Chondrocyte (in vitro differentiated cells): Measurements from ENCODE around the gene CGN. TPM values are rescaled to one million over a fixed set of nuclear protein-coding genes. Genes with fewer than 3 reads are reported as not detected.
A peak's percentile ranks its signal among the peaks of the same experiment; 100 is the strongest.

Experiments
- DNase-seq: peaks from one replicate; pipeline ENCODE4 v3.0.0; 2021; ENCODE audit warnings: mixed read lengths, low spot score
- H3K27ac Mint-ChIP-seq: one replicate; pipeline ENCODE4 v1.8.0; 2021; ENCODE audit warnings: mild to moderate bottlenecking, moderate library complexity, mixed read lengths; ENCODE audit not compliant: unreplicated experiment
- H3K27me3 Mint-ChIP-seq: 2 replicates; pipeline ENCODE4 v1.8.0; 2021; ENCODE audit warnings: low read depth, mixed read lengths
- H3K36me3 Mint-ChIP-seq: 2 replicates; pipeline ENCODE4 v1.8.0; 2021; ENCODE audit warnings: low read depth, mixed read lengths
- H3K4me1 Mint-ChIP-seq: 2 replicates; pipeline ENCODE4 v1.8.0; 2021; ENCODE audit warnings: low read depth, mild to moderate bottlenecking, mixed read lengths
- H3K4me3 Mint-ChIP-seq: one replicate; pipeline ENCODE4 v1.8.0; 2021; ENCODE audit warnings: mild to moderate bottlenecking, moderate library complexity, mixed read lengths; ENCODE audit not compliant: unreplicated experiment
- H3K9me3 Mint-ChIP-seq: 2 replicates; pipeline ENCODE4 v1.8.0; 2021; ENCODE audit warnings: low read depth, mixed read lengths
- CTCF ChIP-seq: fragments of 200-600 bp; sonication (generic); IDR thresholded peaks from 2 replicates; pipeline ENCODE4 v1.5.0; 2021; ENCODE audit warnings: antibody characterized with exemption, mild to moderate bottlenecking, moderate library complexity
- total RNA-seq: library from RNA; stranded (reverse); gene quantifications from 3 replicates; pipeline ENCODE4 v1.2.1, GENCODE V29; 2021

The CGN gene
- total RNA-seq, 1 donor from 2014 or later = 1.0 TPM

- DNase-seq = no peak
- H3K36me3 Mint-ChIP-seq = no peaks in the 10 kb centered on the region
- H3K4me3 Mint-ChIP-seq = peak overlapping the region; percentile 97
- no peaks in the 10 kb centered on the region for H3K27me3 Mint-ChIP-seq
- peaks cover 61% of the 10 kb centered on the region for H3K4me1 Mint-ChIP-seq
- H3K27ac Mint-ChIP-seq = peak overlapping the region; percentile 98
- H3K9me3 Mint-ChIP-seq = no peaks in the 10 kb centered on the region
- no peak for TF ChIP-seq CTCF
Measured at GRCh38 chr1:151541752-151542151, 30.6 kb downstream of the CGN start.

GRCh38 chr1:151542710-151543129, 31.5 kb downstream of the CGN start:
- Mint-ChIP-seq H3K4me3 (peak overlapping the region; percentile 97), H3K27ac (peak overlapping the region; percentile 98), H3K9me3 (no peaks in the 10 kb centered on the region), H3K27me3 (no peaks in the 10 kb centered on the region), H3K4me1 (peaks cover 61% of the 10 kb centered on the region), H3K36me3 (no peaks in the 10 kb centered on the region)
- TF ChIP-seq CTCF = no peak
- DNase-seq = no peak

GRCh38 chr1:151545542-151545941, 34.4 kb downstream of the CGN start:
- Mint-ChIP-seq H3K27ac (peak overlapping the region; percentile 76), H3K9me3 (no peaks in the 10 kb centered on the region), H3K4me3 (no peak overlapping the region), H3K4me1 (peaks cover 71% of the 10 kb centered on the region), H3K36me3 (no peaks in the 10 kb centered on the region), H3K27me3 (no peaks in the 10 kb centered on the region)
- no peak for TF ChIP-seq CTCF
- no peak for DNase-seq

- DNase-seq = no peak
- H3K9me3 Mint-ChIP-seq = no peaks in the 10 kb centered on the region
Measured at GRCh38 chr1:151546011-151546925, 35.1 kb downstream of the CGN start.

More at GRCh38 chr1:151546011-151546925, 35.1 kb downstream of the CGN start:
- no peak overlapping the region for H3K4me3 Mint-ChIP-seq
- H3K36me3 Mint-ChIP-seq = no peaks in the 10 kb centered on the region
- H3K4me1 Mint-ChIP-seq = peaks cover 67% of the 10 kb centered on the region
- no peaks in the 10 kb centered on the region for H3K27me3 Mint-ChIP-seq
- no peak for TF ChIP-seq CTCF
- peak overlapping the region; percentile 95 for H3K27ac Mint-ChIP-seq
